Progenitor cell of endocrine pancreas (in vitro differentiated cells): ENCODE data around the gene RNU6-1. TPM values are rescaled to one million over a fixed set of nuclear protein-coding genes. Genes with fewer than 3 reads are reported as not detected.
A peak's percentile ranks its signal among the peaks of the same experiment; 100 is the strongest.

Experiments used
- DNase-seq: peaks from one replicate; pipeline ENCODE4 v3.0.0; 2021; ENCODE audit warnings: low spot score; ENCODE audit not compliant: unreplicated experiment
- H3K27ac Mint-ChIP-seq: 2 replicates; pipeline ENCODE4 v1.8.0; 2021; ENCODE audit warnings: mild to moderate bottlenecking, moderate library complexity, mixed read lengths
- H3K27me3 Mint-ChIP-seq: 2 replicates; pipeline ENCODE4 v1.8.0; 2021; ENCODE audit warnings: mixed read lengths
- H3K36me3 Mint-ChIP-seq: 2 replicates; pipeline ENCODE4 v1.8.0; 2022; ENCODE audit warnings: mixed read lengths; ENCODE audit not compliant: insufficient read depth
- H3K4me1 Mint-ChIP-seq: 2 replicates; pipeline ENCODE4 v1.8.0; 2021; ENCODE audit warnings: low read depth, mixed read lengths
- H3K4me3 Mint-ChIP-seq: 2 replicates; pipeline ENCODE4 v1.8.0; 2021; ENCODE audit warnings: low read depth, mild to moderate bottlenecking, moderate library complexity, mixed read lengths
- H3K9me3 Mint-ChIP-seq: 2 replicates; pipeline ENCODE4 v1.8.0; 2021; ENCODE audit warnings: low read depth, mixed read lengths
- CTCF ChIP-seq: fragments of 200-600 bp; sonication (generic); IDR thresholded peaks from one replicate; pipeline ENCODE4 v1.5.0; 2021; ENCODE audit warnings: antibody characterized with exemption, mild to moderate bottlenecking; ENCODE audit not compliant: unreplicated experiment
- total RNA-seq: library from RNA; stranded (reverse); gene quantifications from 2 replicates; pipeline ENCODE4 v1.2.1, GENCODE V29; 2021

Gene RNU6-1
- total RNA-seq, 1 donor from 2014 or later: not detected

- DNase-seq: no peak
- peaks cover 4% of the 10 kb centered on the region for H3K4me1 Mint-ChIP-seq
- no peak for TF ChIP-seq CTCF
- H3K9me3 Mint-ChIP-seq: no peaks in the 10 kb centered on the region
- H3K4me3 Mint-ChIP-seq: no peak overlapping the region
- H3K27ac Mint-ChIP-seq: no peak overlapping the region
- peaks cover 4% of the 10 kb centered on the region for H3K27me3 Mint-ChIP-seq
- H3K36me3 Mint-ChIP-seq: no peaks in the 10 kb centered on the region
These were observed 11.2 kb upstream of the RNU6-1 start for GRCh38 chr15:67850994-67851571.

GRCh38 chr15:67850336-67850735, 10.5 kb upstream of the RNU6-1 start:
- DNase-seq: no peak
- H3K27me3 Mint-ChIP-seq: peaks cover 4% of the 10 kb centered on the region
- no peaks in the 10 kb centered on the region for H3K4me1 Mint-ChIP-seq
- H3K27ac Mint-ChIP-seq: no peak overlapping the region
- H3K9me3 Mint-ChIP-seq: no peaks in the 10 kb centered on the region
- no peak for TF ChIP-seq CTCF
- H3K36me3 Mint-ChIP-seq: no peaks in the 10 kb centered on the region
- no peak overlapping the region for H3K4me3 Mint-ChIP-seq

- Mint-ChIP-seq H3K27me3 (peaks cover 4% of the 10 kb centered on the region), H3K4me1 (no peaks in the 10 kb centered on the region), H3K27ac (no peak overlapping the region), H3K4me3 (no peak overlapping the region), H3K9me3 (no peaks in the 10 kb centered on the region), H3K36me3 (no peaks in the 10 kb centered on the region)
- TF ChIP-seq CTCF: no peak
- DNase-seq: no peak
These were observed 9.7 kb upstream of the RNU6-1 start for GRCh38 chr15:67849538-67849937.

GRCh38 chr15:67845974-67846373, 6.1 kb upstream of the RNU6-1 start:
- Mint-ChIP-seq H3K4me1 (peaks cover 17% of the 10 kb centered on the region), H3K9me3 (no peaks in the 10 kb centered on the region), H3K27me3 (peaks cover 6% of the 10 kb centered on the region), H3K27ac (no peak overlapping the region), H3K4me3 (no peak overlapping the region), H3K36me3 (no peaks in the 10 kb centered on the region)
- DNase-seq: no peak
- no peak for TF ChIP-seq CTCF

- TF ChIP-seq CTCF: no peak
- Mint-ChIP-seq H3K9me3 (no peaks in the 10 kb centered on the region), H3K36me3 (peaks cover 2% of the 10 kb centered on the region), H3K27ac (peak overlapping the region; percentile 86), H3K4me1 (peaks cover 21% of the 10 kb centered on the region), H3K4me3 (no peak overlapping the region), H3K27me3 (peaks cover 7% of the 10 kb centered on the region)
- DNase-seq: no peak
These were observed 3.9 kb upstream of the RNU6-1 start for GRCh38 chr15:67843571-67844387.
